Activated CD4-positive, alpha-beta memory T cell treated with anti-CD3 and anti-CD28 coated beads, Interleukin-2, amount 10 ng/mL, durations not matched to agents 7 days and 5 days (primary cell): ENCODE data around the gene SCART1. TPM values are rescaled to one million over a fixed set of nuclear protein-coding genes. Genes with fewer than 3 reads are reported as not detected.
"Not testable (repeated sequence)": the region's sequence is repeated elsewhere in the genome, so short reads cannot be mapped to it uniquely, and the experiment has no call there.

Experiments used
- CTCF ChIA-PET: fragments of 350-600 bp; sonication (Branson Sonifier 250); formaldehyde crosslinking; loops from one replicate; lab custom pipeline; 2021; ENCODE audit warnings: antibody characterized with exemption, inconsistent platforms; lab: Charles Lee
- POLR2A ChIA-PET: fragments of 350-600 bp; sonication (Branson Sonifier 250); formaldehyde crosslinking; loops from one replicate; lab custom pipeline; 2021; ENCODE audit warnings: antibody characterized with exemption; lab: Charles Lee
- DNase-seq: peaks from one replicate; pipeline ENCODE4 v3.0.0-alpha.2; 2020
- H3K27ac Mint-ChIP-seq: one replicate; pipeline ENCODE4 v1.8.0; 2021; ENCODE audit warnings: mild to moderate bottlenecking, mixed read lengths
- H3K27me3 Mint-ChIP-seq: one replicate; pipeline ENCODE4 v1.8.0; 2021; ENCODE audit warnings: mixed read lengths
- H3K36me3 Mint-ChIP-seq: one replicate; pipeline ENCODE4 v1.8.0; 2021; ENCODE audit warnings: low read depth, mixed read lengths
- H3K4me1 Mint-ChIP-seq: one replicate; pipeline ENCODE4 v1.8.0; 2021; ENCODE audit warnings: mixed read lengths
- H3K4me3 Mint-ChIP-seq: one replicate; pipeline ENCODE4 v1.8.0; 2021; ENCODE audit warnings: mild to moderate bottlenecking, mixed read lengths
- H3K9me3 Mint-ChIP-seq: one replicate; pipeline ENCODE4 v1.8.0; 2021; ENCODE audit warnings: mixed read lengths
- total RNA-seq, 2 experiments: library from RNA; stranded (reverse); gene quantifications; one replicate each; pipeline ENCODE4 v1.2.3, GENCODE V29; 2021

The SCART1 gene
- total RNA-seq, 2 experiments from 2014 or later, result 15.3 to 15.4 TPM

DNA sequence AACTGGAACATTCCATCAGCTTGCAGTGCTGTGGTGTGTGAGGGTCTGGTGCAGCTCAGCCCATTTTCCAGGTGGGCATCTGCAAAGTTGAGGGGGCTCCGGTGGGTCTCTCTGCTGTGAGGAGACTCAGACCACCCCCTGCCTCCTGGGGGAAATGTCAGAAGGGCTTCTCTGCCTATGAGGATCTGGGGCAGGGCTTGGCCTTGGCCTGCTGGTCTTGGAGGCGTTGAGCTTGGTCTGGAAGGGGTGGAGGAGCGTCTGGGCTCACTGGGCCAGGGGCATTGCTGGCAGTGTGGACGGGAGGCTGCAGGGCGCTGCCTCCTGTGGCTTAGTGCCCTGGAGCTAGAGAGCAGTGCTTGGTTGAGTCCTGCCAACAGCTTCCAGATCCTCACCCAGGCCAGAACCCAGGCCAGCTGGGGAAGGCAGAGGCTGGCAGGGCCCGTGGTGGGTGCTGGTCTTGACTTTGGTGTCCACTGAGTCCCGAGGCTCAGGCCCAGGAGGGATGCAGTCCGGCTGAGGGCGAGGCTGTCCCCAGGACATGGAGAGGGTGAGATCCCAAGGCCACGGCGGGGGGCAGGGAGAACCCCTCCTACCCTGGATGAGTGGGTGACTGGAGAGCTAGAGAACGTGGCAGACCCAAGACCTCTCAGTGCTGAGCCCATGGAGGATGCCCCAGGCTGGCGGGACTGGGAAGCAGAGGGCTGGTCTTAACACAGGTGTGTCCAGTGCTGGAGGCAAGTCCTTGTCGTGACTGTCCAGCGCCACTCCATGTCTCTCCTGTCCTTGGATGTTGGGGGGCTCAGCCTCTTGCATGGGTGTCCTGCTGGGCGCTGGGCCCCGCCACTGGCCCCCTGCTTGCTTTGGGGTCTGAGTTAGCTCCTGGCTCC lies 32.2 kb upstream of the SCART1 start:
- DNase-seq, result no peak
- Mint-ChIP-seq H3K9me3 (no peaks in the 10 kb centered on the region), H3K4me3 (no peak overlapping the region), H3K27ac (no peak overlapping the region), H3K36me3 (peaks cover 7% of the 10 kb centered on the region), H3K4me1 (peaks cover 2% of the 10 kb centered on the region), H3K27me3 (peaks cover 6% of the 10 kb centered on the region)
- ChIA-PET POLR2A (interaction anchor here (0.6 to 1.0 kb wide), 2 partner anchors 26 to 143 kb away, joined by 3 to 6 read pairs; no protein-coding TSS in a partner anchor), CTCF (no interaction called here)

DNA sequence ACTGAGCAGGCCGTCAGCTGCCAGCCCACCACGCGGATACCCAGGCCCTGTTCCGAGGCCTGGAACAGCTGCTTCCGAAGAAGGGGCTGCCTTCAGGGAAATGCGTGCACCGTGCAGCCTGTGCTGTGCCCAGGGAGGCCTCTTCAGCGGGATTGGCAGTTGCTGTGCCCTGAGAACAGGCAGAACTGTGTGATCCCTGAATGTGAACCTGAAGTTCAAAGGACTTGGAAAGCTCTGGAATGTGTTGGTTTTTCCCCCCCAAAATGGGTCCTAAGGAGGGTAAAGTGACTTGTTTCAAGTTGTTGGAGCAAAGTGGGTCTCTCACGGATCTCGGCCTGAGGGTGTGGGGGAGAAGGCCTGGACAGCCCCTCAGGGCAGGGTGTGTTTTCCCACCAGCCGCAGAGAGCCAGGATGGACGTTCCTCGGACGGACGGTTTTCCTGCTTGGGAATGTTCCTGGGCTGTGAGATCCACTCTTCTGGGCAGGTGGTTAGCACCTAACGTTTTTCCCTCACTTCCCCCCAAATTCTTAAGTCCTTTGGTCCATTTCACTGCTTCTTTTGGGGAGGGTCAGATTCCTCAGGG lies 31.4 kb upstream of the SCART1 start:
- POLR2A ChIA-PET, result interaction anchor here (1.0 kb wide), 1 partner anchor 27 kb away, joined by 6 read pairs; no protein-coding TSS in a partner anchor
- CTCF ChIA-PET, result interaction anchor here (0.6 kb wide), 1 partner anchor 174 kb away, joined by 3 read pairs; no protein-coding TSS in a partner anchor
- Mint-ChIP-seq H3K27me3 (peaks cover 6% of the 10 kb centered on the region), H3K27ac (no peak overlapping the region), H3K36me3 (peaks cover 7% of the 10 kb centered on the region), H3K4me1 (peaks cover 2% of the 10 kb centered on the region), H3K9me3 (no peaks in the 10 kb centered on the region), H3K4me3 (no peak overlapping the region)
- DNase-seq, result no peak

DNA sequence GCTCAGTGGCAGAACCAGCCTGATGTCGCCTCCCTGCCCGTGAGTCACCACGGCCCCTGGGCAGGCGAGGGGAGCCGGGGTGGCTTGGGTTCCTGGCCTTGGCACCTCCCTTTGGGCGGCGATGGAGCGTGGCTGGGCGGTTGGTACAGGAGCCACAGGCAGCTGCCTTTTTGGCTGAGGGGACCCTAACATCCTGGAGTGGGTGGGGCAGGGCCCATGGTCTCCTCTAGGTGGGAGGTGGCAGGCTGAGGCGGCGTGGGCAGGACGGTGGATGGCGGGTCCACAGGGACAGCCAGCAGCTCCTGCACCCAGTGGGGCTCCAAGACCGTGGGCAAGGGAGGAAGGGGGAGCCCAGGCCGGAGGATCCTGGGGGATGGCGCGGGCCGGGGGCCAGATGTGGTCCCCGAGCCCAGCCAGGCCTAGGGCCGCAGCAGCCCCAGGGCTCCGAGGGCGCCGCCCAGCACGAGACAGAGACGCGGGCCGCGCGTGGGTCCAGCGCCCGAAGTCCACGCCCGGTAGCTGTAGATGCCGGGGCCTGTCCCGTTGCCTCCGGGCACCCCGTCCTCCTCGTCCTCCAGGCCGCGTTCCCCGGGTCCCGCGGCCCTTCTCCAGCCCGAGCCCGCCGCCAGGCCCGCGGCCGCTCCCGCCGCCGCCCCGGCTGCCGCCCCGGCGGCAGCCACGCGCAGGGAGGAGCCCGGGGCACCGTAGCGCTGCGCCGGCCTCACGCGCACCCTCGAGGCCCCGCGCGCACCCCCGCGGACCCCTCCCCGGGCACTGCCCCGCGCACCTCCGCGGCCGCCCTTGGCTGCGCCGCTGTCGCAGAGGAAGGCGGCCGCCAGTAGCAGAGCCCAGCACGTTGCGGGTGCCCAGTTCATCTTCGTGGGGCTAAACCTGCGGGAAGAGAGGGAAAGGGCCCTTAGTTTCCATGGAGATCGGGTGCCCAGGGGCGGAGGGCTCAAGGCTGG lies 30.7 kb upstream of the SCART1 start:
- DNase-seq, result no peak
- Mint-ChIP-seq H3K27ac (no peak overlapping the region), H3K4me3 (no peak overlapping the region), H3K36me3 (peaks cover 7% of the 10 kb centered on the region), H3K4me1 (peaks cover 2% of the 10 kb centered on the region), H3K27me3 (peaks cover 6% of the 10 kb centered on the region), H3K9me3 (no peaks in the 10 kb centered on the region)
- POLR2A ChIA-PET, result no interaction called here
- CTCF ChIA-PET, result interaction anchor here (0.6 kb wide), 1 partner anchor 173 kb away, joined by 3 read pairs; no protein-coding TSS in a partner anchor

DNA sequence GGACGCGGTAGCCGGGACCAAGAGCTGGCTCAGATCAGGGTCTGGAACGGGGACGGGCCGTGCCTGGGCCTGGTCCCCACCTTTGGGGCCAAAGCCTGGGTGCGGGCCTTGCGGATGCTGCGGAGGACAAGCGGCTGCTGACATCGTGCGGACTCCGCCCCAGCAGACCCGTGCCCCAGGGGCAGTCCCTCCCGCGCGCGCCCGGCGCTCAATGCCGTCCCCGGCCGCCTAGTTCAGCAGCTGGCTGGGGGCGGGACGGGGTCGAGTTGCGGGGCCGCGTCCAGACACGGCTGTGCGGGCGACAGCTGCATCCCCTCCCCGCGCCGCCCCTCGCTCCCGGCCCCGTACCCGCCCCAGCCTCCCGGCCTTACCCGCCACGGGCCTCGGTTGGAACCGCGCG lies 29.6 kb upstream of the SCART1 start:
- POLR2A ChIA-PET, H3K27me3 Mint-ChIP-seq, H3K4me3 Mint-ChIP-seq: not testable (repeated sequence)

GRCh38 chr10:133424601-133425000 lies 29.1 kb upstream of the SCART1 start, which contains the start of gene SPRN:
TSS of gene SPRN (minus strand) at chr10:133424625. CDS start at chr10:133423681, 944 bp downstream.
- H3K4me3 Mint-ChIP-seq, POLR2A ChIA-PET: not testable (repeated sequence)

More for the DNA sequence above, 29.6 kb upstream of the SCART1 start:
- H3K4me1 Mint-ChIP-seq, H3K9me3 Mint-ChIP-seq, H3K36me3 Mint-ChIP-seq, CTCF ChIA-PET, H3K27ac Mint-ChIP-seq, DNase-seq: not testable (repeated sequence)

DNA sequence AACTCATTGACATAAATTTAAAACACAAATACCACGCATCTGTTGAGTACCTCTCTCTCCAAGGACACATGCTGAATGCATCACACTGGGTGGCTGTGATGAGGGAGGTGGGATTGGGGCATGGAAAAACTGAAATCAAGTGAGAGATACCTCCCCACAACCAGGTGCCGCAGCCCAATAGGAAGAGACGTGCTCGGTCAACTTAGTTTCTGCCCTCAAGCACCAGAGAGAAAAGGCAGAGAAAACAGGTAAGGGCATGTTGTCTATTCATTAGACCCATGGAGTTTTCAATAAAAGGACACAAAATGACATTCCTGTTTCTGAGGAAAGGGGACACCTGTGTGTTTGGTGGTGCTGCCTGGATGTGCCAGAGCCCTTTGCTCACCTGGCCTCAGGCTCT lies 24.2 kb upstream of the SCART1 start:
- H3K4me3 Mint-ChIP-seq, H3K4me1 Mint-ChIP-seq, H3K27me3 Mint-ChIP-seq, CTCF ChIA-PET, POLR2A ChIA-PET, H3K36me3 Mint-ChIP-seq, DNase-seq, H3K9me3 Mint-ChIP-seq, H3K27ac Mint-ChIP-seq: not testable (repeated sequence)

More at GRCh38 chr10:133424601-133425000, 29.1 kb upstream of the SCART1 start, which contains the start of gene SPRN:
- DNase-seq, H3K4me1 Mint-ChIP-seq, H3K9me3 Mint-ChIP-seq, H3K36me3 Mint-ChIP-seq, CTCF ChIA-PET, H3K27me3 Mint-ChIP-seq, H3K27ac Mint-ChIP-seq: not testable (repeated sequence)

DNA sequence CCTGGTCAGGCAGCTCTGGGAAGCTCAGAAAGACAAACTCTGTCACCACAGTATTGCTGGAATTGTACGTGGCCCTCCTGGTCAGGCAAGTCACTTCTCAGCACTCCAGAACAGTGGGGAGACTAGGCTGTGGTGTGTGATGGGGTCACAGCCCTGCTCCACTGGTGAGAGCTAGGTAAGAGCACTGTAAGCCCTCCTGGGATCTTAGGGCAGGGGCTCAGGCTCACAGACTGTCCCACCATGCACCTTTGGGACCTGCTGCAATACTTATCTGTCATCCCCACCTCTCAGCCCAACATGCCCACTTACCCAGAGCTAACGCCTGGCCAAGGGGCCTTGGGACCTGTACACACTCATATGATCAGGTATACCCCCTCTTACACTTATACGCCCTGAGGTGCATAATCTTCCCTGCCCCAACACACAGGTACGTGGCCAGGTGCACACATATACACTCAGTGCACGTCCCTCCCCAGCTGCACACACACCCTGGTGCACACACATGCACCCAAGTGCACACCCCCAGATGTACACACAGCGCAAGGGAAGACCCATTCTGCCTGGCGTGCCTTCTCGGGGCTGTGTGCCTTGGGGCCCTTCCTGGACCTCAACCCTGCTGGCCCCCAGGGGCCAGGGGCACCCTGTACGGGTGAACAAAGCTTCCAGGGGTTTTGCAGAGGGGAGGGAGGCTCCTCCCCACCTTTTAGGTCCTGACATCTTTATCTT lies 21.7 kb upstream of the SCART1 start:
- H3K27ac Mint-ChIP-seq, H3K4me3 Mint-ChIP-seq, POLR2A ChIA-PET, H3K9me3 Mint-ChIP-seq, CTCF ChIA-PET, DNase-seq, H3K27me3 Mint-ChIP-seq, H3K36me3 Mint-ChIP-seq, H3K4me1 Mint-ChIP-seq: not testable (repeated sequence)

DNA sequence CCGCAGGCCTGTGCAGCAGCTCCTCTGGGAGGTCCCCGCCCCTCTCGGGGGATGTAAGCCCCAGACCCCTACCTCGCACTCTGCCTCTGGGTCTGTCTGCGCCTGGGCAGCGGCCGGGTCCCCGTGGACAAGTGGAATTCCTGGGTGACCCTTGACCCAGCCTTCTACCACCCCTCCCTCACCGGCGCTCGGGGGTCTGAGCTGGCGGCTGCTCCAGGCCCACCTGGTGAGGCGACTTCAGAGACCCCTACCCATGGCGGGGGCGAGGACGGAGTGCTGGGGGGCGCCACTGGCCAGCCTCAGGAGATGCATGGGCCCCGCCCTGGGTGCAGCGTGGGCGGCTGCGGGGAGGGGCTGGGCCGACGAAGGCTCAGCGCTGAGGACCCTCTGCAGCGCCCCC lies 21.0 kb upstream of the SCART1 start:
- H3K27me3 Mint-ChIP-seq, result peaks cover 11% of the 10 kb centered on the region
- H3K27ac Mint-ChIP-seq, CTCF ChIA-PET, H3K4me1 Mint-ChIP-seq, POLR2A ChIA-PET, H3K36me3 Mint-ChIP-seq, H3K9me3 Mint-ChIP-seq, H3K4me3 Mint-ChIP-seq, DNase-seq: not testable (repeated sequence)

- POLR2A ChIA-PET, result interaction anchor here (1.1 kb wide), 1 partner anchor 58 kb away, joined by 5 read pairs; no protein-coding TSS in a partner anchor
Observed at GRCh38 chr10:133438711-133439273, 15.0 kb upstream of the SCART1 start.

DNA sequence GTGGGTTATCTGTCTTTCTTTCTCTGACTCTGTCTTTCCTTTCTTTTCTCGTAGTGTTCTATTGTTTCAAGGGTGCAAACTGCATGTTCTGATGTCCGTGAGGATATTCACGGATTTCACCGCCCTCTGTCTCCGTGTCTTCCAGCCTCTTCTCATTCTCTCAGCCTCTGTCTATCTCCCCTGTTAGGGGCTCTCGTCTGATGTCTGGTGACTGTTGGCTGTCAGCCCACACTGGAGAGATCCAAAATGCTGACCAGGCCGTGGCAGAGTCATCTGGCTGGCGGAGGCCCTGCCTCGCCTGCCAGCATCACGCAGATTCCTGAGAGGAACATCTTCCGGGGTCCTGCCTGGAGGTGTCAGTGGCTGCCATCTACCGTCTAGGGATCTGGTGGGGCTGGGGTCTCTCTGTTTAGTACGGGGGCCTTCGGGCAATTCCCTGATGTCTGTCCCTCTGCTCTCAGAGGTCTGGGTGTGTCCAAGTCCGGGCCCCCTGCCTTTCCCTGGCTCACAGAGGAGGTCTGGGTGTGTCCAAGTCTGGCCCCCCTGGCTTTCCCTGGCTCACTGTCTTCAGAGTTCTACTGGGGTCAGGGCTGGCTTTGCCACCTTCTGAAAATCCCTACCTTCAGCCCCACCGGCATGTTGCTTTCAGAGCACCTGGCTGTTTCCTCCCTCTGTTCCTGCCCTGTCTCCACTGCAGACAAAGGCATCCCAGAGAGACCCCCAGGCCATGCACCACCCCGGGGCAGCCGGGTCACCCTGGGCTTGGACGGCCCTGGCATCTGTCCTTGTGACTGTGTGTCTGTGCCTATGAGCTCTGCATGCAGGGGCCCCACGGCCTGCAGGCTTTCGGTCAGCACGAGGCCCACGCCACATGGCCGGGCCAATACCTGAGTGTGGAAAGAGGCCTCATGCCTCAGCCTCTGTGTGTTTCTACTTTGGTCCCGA lies 14.0 kb upstream of the SCART1 start:
- H3K9me3 Mint-ChIP-seq, result no peaks in the 10 kb centered on the region
- H3K27ac Mint-ChIP-seq, result no peak overlapping the region
- peak; percentile 14 for DNase-seq
- ChIA-PET CTCF (interaction anchor here (0.7 to 3.1 kb wide), 18 partner anchors 11 to 176 kb away, joined by 3 to 35 read pairs (median 6); partner anchors contain the start of gene SCART1), POLR2A (interaction anchor here (1.1 kb wide), 1 partner anchor 57 kb away, joined by 5 read pairs; no protein-coding TSS in a partner anchor)
- no peak overlapping the region for H3K4me3 Mint-ChIP-seq
- no peaks in the 10 kb centered on the region for H3K36me3 Mint-ChIP-seq
- H3K4me1 Mint-ChIP-seq, result peaks cover 41% of the 10 kb centered on the region
- peaks cover 6% of the 10 kb centered on the region for H3K27me3 Mint-ChIP-seq

More at GRCh38 chr10:133438711-133439273, 15.0 kb upstream of the SCART1 start:
- H3K36me3 Mint-ChIP-seq, result no peaks in the 10 kb centered on the region
- CTCF ChIA-PET, result interaction anchor here (0.7 to 3.1 kb wide), 22 partner anchors 12 to 181 kb away, joined by 3 to 35 read pairs (median 4); partner anchors contain the start of gene SCART1
- peaks cover 41% of the 10 kb centered on the region for H3K4me1 Mint-ChIP-seq
- H3K9me3 Mint-ChIP-seq, result no peaks in the 10 kb centered on the region
- peak; percentile 41 for DNase-seq
- no peak overlapping the region for H3K4me3 Mint-ChIP-seq
- H3K27ac Mint-ChIP-seq, result no peak overlapping the region
- H3K27me3 Mint-ChIP-seq, result peaks cover 6% of the 10 kb centered on the region
